ENCODE data around the gene SNX7. TPM values are rescaled to one million over a fixed set of nuclear protein-coding genes. Genes with fewer than 3 reads are reported as not detected.
A peak's percentile ranks its signal among the peaks of the same experiment; 100 is the strongest.

The SNX7 gene
- total RNA-seq, 2 donors from 2014 or later: 8.6 to 16.1 TPM

- peak; percentile 33 to 62 (median 42) for DNase-seq
- Histone ChIP-seq H3K4me1 (no peaks in the 10 kb centered on the region), H3K9me3 (no peaks in the 10 kb centered on the region), H3K27ac (no peak overlapping the region), H3K27me3 (no peaks in the 10 kb centered on the region), H3K4me3 (no peak overlapping the region), H3K36me3 (replicated peaks in 1 of 2; ENCODE audit: insufficient read depth in 1 of 2, low read depth in 2 of 2) (no peaks in the 10 kb centered on the region)
- WGBS, 2 donors: 9 to 15% methylated on average over 3 of the region's 3 CpGs
- intact Hi-C loops (cut with DNase I): no loop called here
- ATAC-seq: peak; percentile 89
- TF ChIP-seq POLR2A (IDR thresholded peaks at IDR 0.05) (no peak), CTCF (IDR thresholded peaks at IDR 0.05) (peak; percentile 14 to 68 (median 63))
Observed at GRCh38 chr1:98794196-98794886, 132.8 kb downstream of the SNX7 start.

- 50 to 53% methylated on average over 1 of the region's 1 CpG for WGBS, 2 donors
- Histone ChIP-seq H3K4me1 (no peaks in the 10 kb centered on the region), H3K27ac (no peak overlapping the region), H3K36me3 (replicated peaks in 1 of 2; ENCODE audit: insufficient read depth in 1 of 2, low read depth in 2 of 2) (no peaks in the 10 kb centered on the region), H3K27me3 (no peaks in the 10 kb centered on the region), H3K9me3 (no peaks in the 10 kb centered on the region), H3K4me3 (no peak overlapping the region)
- ATAC-seq (no peak), DNase-seq (no peak)
- TF ChIP-seq CTCF (IDR thresholded peaks at IDR 0.05) (no peak), POLR2A (IDR thresholded peaks at IDR 0.05) (no peak)
- intact Hi-C loops (cut with DNase I): no loop called here
Observed at GRCh38 chr1:98796049-98796448, 134.5 kb downstream of the SNX7 start.

- Histone ChIP-seq H3K4me3 (no peak overlapping the region), H3K9me3 (no peaks in the 10 kb centered on the region), H3K27me3 (no peaks in the 10 kb centered on the region), H3K4me1 (no peaks in the 10 kb centered on the region), H3K27ac (no peak overlapping the region), H3K36me3 (replicated peaks in 1 of 2; ENCODE audit: insufficient read depth in 1 of 2, low read depth in 2 of 2) (no peaks in the 10 kb centered on the region)
- intact Hi-C loops (cut with DNase I): no loop called here
- DNase-seq: no peak
- 47 to 77% methylated on average over 2 of the region's 2 CpGs for WGBS, 2 donors
- ATAC-seq: no peak
- TF ChIP-seq POLR2A (IDR thresholded peaks at IDR 0.05) (no peak), CTCF (IDR thresholded peaks at IDR 0.05) (no peak)
Observed at GRCh38 chr1:98797506-98797905, 136.0 kb downstream of the SNX7 start.

All from body of pancreas (tissue), 4 donors.